SU-DHL-6 (cell line): ENCODE data around the gene TP53I3.

Experiments used
- CTCF ChIP-seq: fragments of 200-600 bp; sonication (generic); IDR thresholded peaks from one replicate; pipeline ENCODE4 v1.5.1; 2017; ENCODE audit warnings: antibody characterized with exemption, mild to moderate bottlenecking, low read length, moderate library complexity; ENCODE audit not compliant: insufficient read depth, poor library complexity, severe bottlenecking
- EZH2phosphoT487 ChIP-seq: fragments of 200-600 bp; sonication (generic), shearing (Covaris generic); conservative IDR thresholded peaks from 2 replicates; pipeline ENCODE4 v1.6.1; 2018; ENCODE audit warnings: mild to moderate bottlenecking, antibody characterized with exemption, low read length, moderate library complexity, mixed read lengths

- TF ChIP-seq CTCF = no peak
- no peak for TF ChIP-seq EZH2phosphoT487
Observed at GRCh38 chr2:24045511-24046508, 38.8 kb downstream of the TP53I3 start.
